ENCODE results near the gene SMURF1.

The SMURF1 gene

GRCh38 chr7:98994046-98994944, 149.6 kb downstream of the SMURF1 start:
- no peaks in the 10 kb centered on the region for H3K9me3 ChIP-seq (ENCODE audit: severe bottlenecking)
- H3K36me3 ChIP-seq, result peaks cover 86% of the 10 kb centered on the region
- no peak overlapping the region for H3K27ac ChIP-seq
- TF ChIP-seq, protein P1, sequence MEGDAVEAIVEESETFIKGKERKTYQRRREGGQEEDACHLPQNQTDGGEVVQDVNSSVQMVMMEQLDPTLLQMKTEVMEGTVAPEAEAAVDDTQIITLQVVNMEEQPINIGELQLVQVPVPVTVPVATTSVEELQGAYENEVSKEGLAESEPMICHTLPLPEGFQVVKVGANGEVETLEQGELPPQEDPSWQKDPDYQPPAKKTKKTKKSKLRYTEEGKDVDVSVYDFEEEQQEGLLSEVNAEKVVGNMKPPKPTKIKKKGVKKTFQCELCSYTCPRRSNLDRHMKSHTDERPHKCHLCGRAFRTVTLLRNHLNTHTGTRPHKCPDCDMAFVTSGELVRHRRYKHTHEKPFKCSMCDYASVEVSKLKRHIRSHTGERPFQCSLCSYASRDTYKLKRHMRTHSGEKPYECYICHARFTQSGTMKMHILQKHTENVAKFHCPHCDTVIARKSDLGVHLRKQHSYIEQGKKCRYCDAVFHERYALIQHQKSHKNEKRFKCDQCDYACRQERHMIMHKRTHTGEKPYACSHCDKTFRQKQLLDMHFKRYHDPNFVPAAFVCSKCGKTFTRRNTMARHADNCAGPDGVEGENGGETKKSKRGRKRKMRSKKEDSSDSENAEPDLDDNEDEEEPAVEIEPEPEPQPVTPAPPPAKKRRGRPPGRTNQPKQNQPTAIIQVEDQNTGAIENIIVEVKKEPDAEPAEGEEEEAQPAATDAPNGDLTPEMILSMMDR (IDR thresholded peaks at IDR 0.05; ENCODE audit: low read depth, low read length), result no peak
- H3K4me3 ChIP-seq (ENCODE audit: low read depth, low read length), result no peak overlapping the region
- DNase-seq, result no peak
- no peaks in the 10 kb centered on the region for H3K27me3 ChIP-seq (ENCODE audit: insufficient read depth, low read depth, severe bottlenecking)

- TF ChIP-seq, protein P1 (IDR thresholded peaks at IDR 0.05; ENCODE audit: low read depth, low read length), result peak; percentile 37
- Histone ChIP-seq H3K4me3 (ENCODE audit: low read depth, low read length) (no peak overlapping the region), H3K36me3 (peaks cover 88% of the 10 kb centered on the region), H3K27ac (no peak overlapping the region), H3K9me3 (ENCODE audit: severe bottlenecking) (no peaks in the 10 kb centered on the region), H3K27me3 (ENCODE audit: insufficient read depth, low read depth, severe bottlenecking) (no peaks in the 10 kb centered on the region)
- no peak for DNase-seq
These were observed 150.6 kb downstream of the SMURF1 start for GRCh38 chr7:98993024-98993897.

GRCh38 chr7:98992076-98992475, 151.8 kb downstream of the SMURF1 start:
- DNase-seq, result no peak
- Histone ChIP-seq H3K9me3 (ENCODE audit: severe bottlenecking) (no peaks in the 10 kb centered on the region), H3K27me3 (ENCODE audit: insufficient read depth, low read depth, severe bottlenecking) (no peaks in the 10 kb centered on the region), H3K27ac (no peak overlapping the region), H3K4me3 (ENCODE audit: low read depth, low read length) (no peak overlapping the region), H3K36me3 (peaks cover 83% of the 10 kb centered on the region)
- TF ChIP-seq, protein P1 (IDR thresholded peaks at IDR 0.05; ENCODE audit: low read depth, low read length), result no peak

DNA sequence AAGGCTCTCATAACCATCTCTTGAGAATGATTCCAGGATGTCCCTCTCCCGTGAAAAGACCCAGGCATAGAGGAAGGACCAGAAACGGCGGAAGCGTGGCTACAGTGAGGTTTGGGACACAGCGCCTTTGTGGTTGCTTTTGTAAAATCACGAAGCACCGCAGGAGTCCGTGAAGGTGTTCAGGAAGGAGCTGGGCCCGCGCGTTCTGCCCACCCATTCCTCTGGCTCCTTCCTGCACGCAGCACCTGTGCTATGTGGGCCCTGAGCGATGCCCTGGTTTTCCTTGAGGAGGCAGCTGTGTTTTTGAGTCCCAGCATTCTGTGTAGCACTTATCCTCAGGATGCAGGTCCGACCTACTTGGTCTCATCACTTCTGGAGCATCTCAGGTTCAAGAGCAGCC, 152.8 kb downstream of the SMURF1 start:
- DNase-seq, result no peak
- H3K27ac ChIP-seq, result no peak overlapping the region

GRCh38 chr7:98990356-98990755, 153.6 kb downstream of the SMURF1 start:
- Histone ChIP-seq H3K4me3 (ENCODE audit: low read depth, low read length) (no peak overlapping the region), H3K9me3 (ENCODE audit: severe bottlenecking) (no peaks in the 10 kb centered on the region), H3K36me3 (peaks cover 88% of the 10 kb centered on the region), H3K27ac (no peak overlapping the region), H3K27me3 (ENCODE audit: insufficient read depth, low read depth, severe bottlenecking) (no peaks in the 10 kb centered on the region)
- DNase-seq, result no peak
- TF ChIP-seq, protein P1 (IDR thresholded peaks at IDR 0.05; ENCODE audit: low read depth, low read length), result no peak

More for the DNA sequence above, 152.8 kb downstream of the SMURF1 start:
- Histone ChIP-seq H3K4me3 (ENCODE audit: low read depth, low read length) (no peak overlapping the region), H3K36me3 (peaks cover 83% of the 10 kb centered on the region), H3K9me3 (ENCODE audit: severe bottlenecking) (no peaks in the 10 kb centered on the region), H3K27me3 (ENCODE audit: insufficient read depth, low read depth, severe bottlenecking) (no peaks in the 10 kb centered on the region)
- TF ChIP-seq, protein P1 (IDR thresholded peaks at IDR 0.05; ENCODE audit: low read depth, low read length), result no peak
